ENCODE measurements around the gene OR2T8. TPM values are rescaled to one million over a fixed set of nuclear protein-coding genes. Genes with fewer than 3 reads are reported as not detected.
A peak's percentile ranks its signal among the peaks of the same experiment; 100 is the strongest.
"Not testable (repeated sequence)": the region's sequence is repeated elsewhere in the genome, so short reads cannot be mapped to it uniquely, and the experiment has no call there.

The OR2T8 gene
- total RNA-seq, 2 donors from 2014 or later = not detected

GRCh38 chr1:247933989-247934388 lies 13.9 kb downstream of the OR2T8 start:
- TF ChIP-seq CTCF (IDR thresholded peaks at IDR 0.05) = no peak
- TF ChIP-seq POLR2A (IDR thresholded peaks at IDR 0.05) = no peak
- intact Hi-C loops (cut with DNase I) = no loop called here
- no peaks in the 10 kb centered on the region for H3K27me3 ChIP-seq
- WGBS, 2 donors = 83 to 90% methylated on average over 8 of the region's 8 CpGs
- H3K27ac ChIP-seq = no peak overlapping the region
- H3K36me3 ChIP-seq (replicated peaks in 1 of 2; ENCODE audit: insufficient read depth in 1 of 2, low read depth in 2 of 2) = no peaks in the 10 kb centered on the region
- ATAC-seq (no peak), DNase-seq (no peak)
- H3K4me1 ChIP-seq = no peaks in the 10 kb centered on the region
- H3K9me3 ChIP-seq = no peaks in the 10 kb centered on the region
- H3K4me3 ChIP-seq = no peak overlapping the region

GRCh38 chr1:247935781-247936180 lies 15.7 kb downstream of the OR2T8 start:
- Histone ChIP-seq H3K27me3 (no peaks in the 10 kb centered on the region), H3K27ac (no peak overlapping the region), H3K4me3 (no peak overlapping the region), H3K4me1 (no peaks in the 10 kb centered on the region), H3K9me3 (no peaks in the 10 kb centered on the region), H3K36me3 (replicated peaks in 1 of 2; ENCODE audit: insufficient read depth in 1 of 2, low read depth in 2 of 2) (no peaks in the 10 kb centered on the region)
- TF ChIP-seq POLR2A (IDR thresholded peaks at IDR 0.05) (no peak), CTCF (IDR thresholded peaks at IDR 0.05) (no peak)
- DNase-seq (no peak), ATAC-seq (no peak)
- intact Hi-C loops (cut with DNase I) = no loop called here
- 85 to 89% methylated on average over 9 of the region's 9 CpGs for WGBS, 2 donors

- WGBS, 2 donors = 79 to 85% methylated on average over 18 of the region's 18 CpGs
- DNase-seq = no peak
- Histone ChIP-seq H3K36me3 (replicated peaks in 1 of 2; ENCODE audit: insufficient read depth in 1 of 2, low read depth in 2 of 2) (no peaks in the 10 kb centered on the region), H3K27me3 (no peaks in the 10 kb centered on the region), H3K4me3 (no peak overlapping the region), H3K4me1 (no peaks in the 10 kb centered on the region), H3K9me3 (no peaks in the 10 kb centered on the region), H3K27ac (no peak overlapping the region)
- TF ChIP-seq CTCF (IDR thresholded peaks at IDR 0.05) (no peak), POLR2A (IDR thresholded peaks at IDR 0.05) (no peak)
- ATAC-seq = no peak
- intact Hi-C loops (cut with DNase I) = no loop called here
Measured at GRCh38 chr1:247936415-247936814, 16.4 kb downstream of the OR2T8 start.

GRCh38 chr1:247936965-247937734 lies 17.1 kb downstream of the OR2T8 start:
- H3K4me3 ChIP-seq; H3K36me3 ChIP-seq (replicated peaks in 1 of 2; ENCODE audit: insufficient read depth in 1 of 2, low read depth in 2 of 2); H3K27ac ChIP-seq; H3K9me3 ChIP-seq; H3K4me1 ChIP-seq; intact Hi-C loops (cut with DNase I); H3K27me3 ChIP-seq: not testable (repeated sequence)
- WGBS, 2 donors = 13 to 14% methylated on average over 10 to 42 of the region's 44 CpGs
- ATAC-seq (peak; percentile 69), DNase-seq (peak; percentile 46 to 56 (median 50))
- peak in 6 of 7 experiments; percentile 13 to 42 (median 36) for TF ChIP-seq CTCF (IDR thresholded peaks at IDR 0.05)

- H3K36me3 ChIP-seq (replicated peaks in 1 of 2; ENCODE audit: insufficient read depth in 1 of 2, low read depth in 2 of 2) = no peaks in the 10 kb centered on the region
- ATAC-seq = no peak
- H3K4me1 ChIP-seq = no peaks in the 10 kb centered on the region
- TF ChIP-seq CTCF (IDR thresholded peaks at IDR 0.05) = no peak
- no peak for TF ChIP-seq POLR2A (IDR thresholded peaks at IDR 0.05)
- WGBS, 2 donors = 60 to 72% methylated on average over 6 of the region's 6 CpGs
- no peaks in the 10 kb centered on the region for H3K27me3 ChIP-seq
- H3K4me3 ChIP-seq = no peak overlapping the region
- DNase-seq = no peak
- no peaks in the 10 kb centered on the region for H3K9me3 ChIP-seq
- no peak overlapping the region for H3K27ac ChIP-seq
- intact Hi-C loops (cut with DNase I) = no loop called here
Measured at GRCh38 chr1:247942624-247943023, 22.6 kb downstream of the OR2T8 start.
